Right atrium auricular region (tissue), 2 donors: Measurements from ENCODE around the gene LHX4. TPM values are rescaled to one million over a fixed set of nuclear protein-coding genes. Genes with fewer than 3 reads are reported as not detected.

ENCODE experiments used
- DNase-seq: peaks from one replicate; pipeline ENCODE4 v3.0.0-alpha.2; 2019; ENCODE audit warnings: low spot score
- H3K27ac ChIP-seq, 2 donors: fragments of 200-600 bp; sonication (generic); 1 replicate in 1 of 2; 2 replicates in 1 of 2; pipeline ENCODE4 v1.5.1; 2016 to 2019
- H3K27me3 ChIP-seq, 2 donors: fragments of 200-600 bp; sonication (generic); one replicate each; pipeline versions ENCODE4 v1.5.1 to v1.6.0; 2017 to 2019
- H3K36me3 ChIP-seq: fragments of 200-600 bp; sonication (generic); one replicate; pipeline ENCODE4 v1.5.1; 2016
- H3K4me1 ChIP-seq, 2 donors: fragments of 200-600 bp; sonication (generic); one replicate each; pipeline versions ENCODE4 v1.5.1 to v1.6.0; 2017 to 2019
- H3K4me3 ChIP-seq, 2 donors: fragments of 200-600 bp; sonication (generic); 1 replicate in 1 of 2; 2 replicates in 1 of 2; pipeline ENCODE4 v1.5.1; 2017 to 2019; ENCODE audit warnings: mild to moderate bottlenecking in 1 of 2, moderate library complexity in 1 of 2
- H3K9me3 ChIP-seq, 2 donors: fragments of 200-600 bp; sonication (generic); one replicate each; pipeline ENCODE4 v1.5.1; 2019
- CTCF ChIP-seq, 2 donors: fragments of 200-600 bp; sonication (generic); IDR thresholded peaks; one replicate each; pipeline ENCODE4 v1.5.1; 2019; ENCODE audit warnings: antibody characterized with exemption in 2 of 2
- total RNA-seq, 2 donors: library from RNA; depleted of rRNA; stranded (reverse); fragments of >200 nt; gene quantifications; one replicate each; pipeline ENCODE4 v1.1.0, GENCODE V29; 2016

LHX4 gene
- total RNA-seq, 2 donors from 2014 or later, result not detected

GRCh38 chr1:180311011-180311730 lies 81.1 kb downstream of the LHX4 start:
- no peak for TF ChIP-seq CTCF (IDR thresholded peaks at IDR 0.05)
- no peak for DNase-seq
- Histone ChIP-seq H3K4me3 (no peak overlapping the region), H3K9me3 (no peaks in the 10 kb centered on the region), H3K27ac (no peak overlapping the region), H3K27me3 (no peaks in the 10 kb centered on the region), H3K36me3 (no peaks in the 10 kb centered on the region), H3K4me1 (peaks cover 0 to 16% of the 10 kb centered on the region in 2 donors)

GRCh38 chr1:180312926-180313325 lies 82.9 kb downstream of the LHX4 start:
- no peaks in the 10 kb centered on the region for H3K27me3 ChIP-seq
- TF ChIP-seq CTCF (IDR thresholded peaks at IDR 0.05), result no peak
- H3K27ac ChIP-seq, result no peak overlapping the region
- no peak overlapping the region for H3K4me3 ChIP-seq
- no peaks in the 10 kb centered on the region for H3K36me3 ChIP-seq
- DNase-seq, result no peak
- H3K4me1 ChIP-seq, result peaks cover 0 to 17% of the 10 kb centered on the region in 2 donors
- no peaks in the 10 kb centered on the region for H3K9me3 ChIP-seq

GRCh38 chr1:180327089-180327488 lies 97.0 kb downstream of the LHX4 start:
- DNase-seq, result no peak
- Histone ChIP-seq H3K9me3 (no peaks in the 10 kb centered on the region), H3K27me3 (no peaks in the 10 kb centered on the region), H3K4me3 (no peak overlapping the region), H3K27ac (no peak overlapping the region), H3K36me3 (no peaks in the 10 kb centered on the region), H3K4me1 (no peaks in the 10 kb centered on the region)
- no peak for TF ChIP-seq CTCF (IDR thresholded peaks at IDR 0.05)

Other genes with a start within 250 kb of the LHX4 start
- 100 to 1,000 TPM; 199 to 332 TPM for gene QSOX1, start 75.4 kb upstream of the LHX4 start, total RNA-seq